ENCODE data around the gene LUC7L.
A peak's percentile ranks its signal among the peaks of the same experiment; 100 is the strongest.
"Not testable (repeated sequence)": the region's sequence is repeated elsewhere in the genome, so short reads cannot be mapped to it uniquely, and the experiment has no call there.

The LUC7L gene

GRCh38 chr16:178668-179015 is 50.6 kb downstream of the LUC7L start:
- DNase-seq = no peak

GRCh38 chr16:177981-178667 is 51.1 kb downstream of the LUC7L start:
- no peak for DNase-seq

GRCh38 chr16:177394-177822 is 51.8 kb downstream of the LUC7L start:
- DNase-seq = no peak

- DNase-seq = not testable (repeated sequence)
These were observed 52.5 kb downstream of the LUC7L start, which contains the start of gene HBA1 for GRCh38 chr16:176477-177382. TSS of gene HBA1 (plus strand) at chr16:176680. CDS start at chr16:176717, 37 bp downstream.

- not testable (repeated sequence) for DNase-seq
These were observed 53.2 kb downstream of the LUC7L start for GRCh38 chr16:176006-176405.

GRCh38 chr16:175011-175949 is 54.0 kb downstream of the LUC7L start:
- no peak for DNase-seq

GRCh38 chr16:173928-174769 is 55.1 kb downstream of the LUC7L start:
- peak; percentile 25 for DNase-seq

GRCh38 chr16:173211-173854 is 55.9 kb downstream of the LUC7L start:
- DNase-seq = not testable (repeated sequence)

- DNase-seq = not testable (repeated sequence)
These were observed 56.8 kb downstream of the LUC7L start, which contains the start of gene HBA2 for GRCh38 chr16:172374-172941. TSS of gene HBA2 (plus strand) at chr16:172876. CDS start at chr16:172913, 37 bp downstream.

- DNase-seq = no peak
These were observed 58.5 kb downstream of the LUC7L start for GRCh38 chr16:170788-171187.

- peak; percentile 45 for DNase-seq
These were observed 59.2 kb downstream of the LUC7L start for GRCh38 chr16:170088-170507.

GRCh38 chr16:169014-169413 is 60.2 kb downstream of the LUC7L start:
- no peak for DNase-seq

GRCh38 chr16:168424-168823 is 60.8 kb downstream of the LUC7L start:
- no peak for DNase-seq

- DNase-seq = no peak
These were observed 62.0 kb downstream of the LUC7L start for GRCh38 chr16:167122-167690.

- DNase-seq = no peak
These were observed 62.7 kb downstream of the LUC7L start for GRCh38 chr16:166375-167121.

GRCh38 chr16:165539-166374 is 63.5 kb downstream of the LUC7L start, which contains the start of gene HBM:
TSS of gene HBM (plus strand) at chr16:165978. CDS start at chr16:165998, 20 bp downstream.
- no peak for DNase-seq

GRCh38 chr16:164827-165538 is 64.3 kb downstream of the LUC7L start:
- DNase-seq = no peak
